PFSK-1 (cell line): ENCODE measurements around the gene VEPH1.

Experiments
- POLR2AphosphoS5 ChIP-seq: IDR thresholded peaks from 2 replicates; pipeline ENCODE4 v1.6.1; 2012; ENCODE audit warnings: low read depth, mild to moderate bottlenecking, control low read depth, low read length, moderate library complexity
- TAF1 ChIP-seq: IDR thresholded peaks from 2 replicates; pipeline ENCODE4 v1.6.1; 2012; ENCODE audit warnings: low read length, control low read depth, borderline replicate concordance; ENCODE audit not compliant: insufficient read depth
- TF ChIP-seq, protein P1 (sequence below), 2 experiments: IDR thresholded peaks; 2 replicates each; pipeline versions ENCODE4 v1.6.1 to v1.8.0; 2011 to 2012; ENCODE audit warnings: low read depth in 2 of 2, low read length in 2 of 2, control low read depth in 1 of 2, inconsistent platforms in 1 of 2, mild to moderate bottlenecking in 1 of 2, moderate library complexity in 1 of 2; ENCODE audit not compliant: insufficient read depth in 1 of 2

DNA sequence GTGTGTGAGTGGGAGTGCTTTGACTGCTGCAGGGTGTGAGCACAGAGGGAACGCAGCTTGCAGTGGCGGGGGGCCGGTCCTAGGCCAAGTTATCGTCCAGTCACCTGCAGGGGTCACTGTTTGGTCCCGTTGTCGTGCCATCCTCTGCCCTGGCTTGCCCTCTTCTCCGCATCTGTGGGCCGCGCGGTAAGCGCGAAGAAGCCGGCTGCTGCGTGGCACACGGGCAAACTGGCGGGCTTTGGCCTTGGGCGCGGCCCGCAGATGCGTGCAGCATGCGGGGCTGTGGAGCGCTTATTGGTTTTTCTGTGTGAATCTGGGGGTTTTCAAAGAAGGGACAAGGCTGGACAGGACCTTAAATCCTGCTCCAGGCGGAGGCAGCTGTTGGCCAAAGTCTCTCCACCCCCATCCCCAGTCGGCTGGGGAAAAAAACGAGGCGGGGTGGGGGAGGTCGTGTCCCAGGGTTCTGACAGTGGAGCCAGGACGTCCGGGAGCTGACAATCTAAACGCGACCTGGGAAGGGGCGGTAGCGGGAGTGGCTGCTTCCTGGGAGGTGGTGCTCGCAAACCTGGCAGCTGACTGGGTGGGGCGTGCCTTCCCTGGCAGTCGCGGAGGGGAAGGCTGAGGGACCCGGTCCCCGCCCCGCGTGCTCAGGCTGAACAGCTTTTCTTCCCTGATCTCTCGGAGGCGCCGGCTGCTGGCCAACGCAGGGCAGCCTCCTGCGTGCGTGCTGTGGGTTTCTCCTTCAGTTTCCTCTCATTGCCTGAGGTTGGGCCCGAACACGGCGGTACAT lies 39.7 kb upstream of the VEPH1 start:
- TF ChIP-seq TAF1, result no peak
- TF ChIP-seq POLR2AphosphoS5, result no peak
- TF ChIP-seq, protein P1, sequence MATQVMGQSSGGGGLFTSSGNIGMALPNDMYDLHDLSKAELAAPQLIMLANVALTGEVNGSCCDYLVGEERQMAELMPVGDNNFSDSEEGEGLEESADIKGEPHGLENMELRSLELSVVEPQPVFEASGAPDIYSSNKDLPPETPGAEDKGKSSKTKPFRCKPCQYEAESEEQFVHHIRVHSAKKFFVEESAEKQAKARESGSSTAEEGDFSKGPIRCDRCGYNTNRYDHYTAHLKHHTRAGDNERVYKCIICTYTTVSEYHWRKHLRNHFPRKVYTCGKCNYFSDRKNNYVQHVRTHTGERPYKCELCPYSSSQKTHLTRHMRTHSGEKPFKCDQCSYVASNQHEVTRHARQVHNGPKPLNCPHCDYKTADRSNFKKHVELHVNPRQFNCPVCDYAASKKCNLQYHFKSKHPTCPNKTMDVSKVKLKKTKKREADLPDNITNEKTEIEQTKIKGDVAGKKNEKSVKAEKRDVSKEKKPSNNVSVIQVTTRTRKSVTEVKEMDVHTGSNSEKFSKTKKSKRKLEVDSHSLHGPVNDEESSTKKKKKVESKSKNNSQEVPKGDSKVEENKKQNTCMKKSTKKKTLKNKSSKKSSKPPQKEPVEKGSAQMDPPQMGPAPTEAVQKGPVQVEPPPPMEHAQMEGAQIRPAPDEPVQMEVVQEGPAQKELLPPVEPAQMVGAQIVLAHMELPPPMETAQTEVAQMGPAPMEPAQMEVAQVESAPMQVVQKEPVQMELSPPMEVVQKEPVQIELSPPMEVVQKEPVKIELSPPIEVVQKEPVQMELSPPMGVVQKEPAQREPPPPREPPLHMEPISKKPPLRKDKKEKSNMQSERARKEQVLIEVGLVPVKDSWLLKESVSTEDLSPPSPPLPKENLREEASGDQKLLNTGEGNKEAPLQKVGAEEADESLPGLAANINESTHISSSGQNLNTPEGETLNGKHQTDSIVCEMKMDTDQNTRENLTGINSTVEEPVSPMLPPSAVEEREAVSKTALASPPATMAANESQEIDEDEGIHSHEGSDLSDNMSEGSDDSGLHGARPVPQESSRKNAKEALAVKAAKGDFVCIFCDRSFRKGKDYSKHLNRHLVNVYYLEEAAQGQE (IDR thresholded peaks at IDR 0.05; ENCODE audit: insufficient read depth in 1 of 2, low read depth in 2 of 2, low read length in 2 of 2), result no peak
